Epidermal melanocyte (primary cell): ENCODE measurements around the gene LSMEM2.
"Not testable (repeated sequence)": the region's sequence is repeated elsewhere in the genome, so short reads cannot be mapped to it uniquely, and the experiment has no call there.

Source experiments
- DNase-seq: peaks from one replicate; pipeline ENCODE4 v3.0.0; 2011; ENCODE audit warnings: low spot score; ENCODE audit not compliant: insufficient read length

Gene LSMEM2

DNA sequence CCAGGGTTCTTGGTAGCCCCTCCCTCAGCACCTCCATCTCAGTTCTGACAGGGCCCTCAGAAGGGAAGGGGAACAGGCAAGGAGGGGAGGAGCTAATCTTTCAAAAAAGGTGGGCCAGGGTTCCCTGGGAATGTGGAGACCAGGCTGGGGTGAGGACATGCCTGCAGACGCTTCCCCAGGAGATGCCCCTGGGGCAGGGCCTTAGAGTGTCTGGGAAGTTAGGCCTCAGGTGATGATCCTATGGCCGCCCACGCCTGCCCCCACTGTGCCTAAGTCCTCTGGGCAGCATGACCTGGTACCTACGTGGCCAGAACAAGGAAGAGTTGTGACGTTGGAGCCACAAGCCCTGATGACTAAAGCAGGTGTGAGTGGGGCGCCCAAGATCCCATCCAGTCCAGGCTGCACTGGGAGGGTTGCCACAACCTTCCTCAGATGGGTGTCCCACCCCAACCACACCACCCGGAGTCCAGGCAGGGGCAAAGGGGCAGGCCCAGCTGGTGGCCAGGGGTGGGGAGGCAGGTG lies 13.9 kb upstream of the LSMEM2 start:
- DNase-seq: no peak

DNA sequence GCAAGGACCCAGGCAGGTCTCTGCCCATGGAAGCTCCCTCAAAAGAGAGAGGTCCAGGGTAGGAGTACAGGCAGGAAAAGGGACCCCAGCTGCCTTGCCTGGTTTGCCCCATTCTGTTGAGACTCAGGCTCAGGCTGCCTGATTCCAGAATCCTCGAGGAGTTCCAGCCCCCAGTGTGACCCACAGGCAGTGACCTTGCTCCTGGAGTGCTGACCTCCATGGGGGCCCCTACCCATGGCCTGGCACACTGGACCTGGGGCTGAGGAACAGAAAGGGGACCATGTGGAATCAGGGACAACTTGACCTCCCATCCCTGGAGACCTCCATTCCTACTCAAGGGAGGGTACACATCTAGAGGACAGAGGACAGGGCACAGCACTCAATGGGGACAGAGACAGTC lies 13.3 kb upstream of the LSMEM2 start:
- no peak for DNase-seq

DNA sequence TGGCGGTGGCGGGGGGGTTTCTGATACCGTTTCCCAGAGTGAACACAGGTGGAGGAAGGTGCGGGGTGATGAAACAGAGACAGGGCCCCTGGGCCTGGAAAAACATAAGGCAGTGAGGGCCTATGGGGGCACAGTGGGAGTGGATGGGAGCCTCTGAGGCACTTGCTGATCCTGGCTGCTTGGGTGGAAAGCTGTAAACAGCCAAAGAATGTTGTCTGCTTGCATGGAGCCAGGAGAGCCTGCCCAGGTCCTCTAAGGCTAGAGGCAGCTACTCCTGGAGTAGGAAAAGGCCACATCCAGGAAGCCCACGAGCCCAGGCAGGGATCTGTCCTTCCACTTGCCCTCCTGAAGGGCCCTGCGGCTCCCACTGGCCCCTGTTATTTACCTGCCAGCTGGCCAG lies 12.9 kb upstream of the LSMEM2 start:
- no peak for DNase-seq

DNA sequence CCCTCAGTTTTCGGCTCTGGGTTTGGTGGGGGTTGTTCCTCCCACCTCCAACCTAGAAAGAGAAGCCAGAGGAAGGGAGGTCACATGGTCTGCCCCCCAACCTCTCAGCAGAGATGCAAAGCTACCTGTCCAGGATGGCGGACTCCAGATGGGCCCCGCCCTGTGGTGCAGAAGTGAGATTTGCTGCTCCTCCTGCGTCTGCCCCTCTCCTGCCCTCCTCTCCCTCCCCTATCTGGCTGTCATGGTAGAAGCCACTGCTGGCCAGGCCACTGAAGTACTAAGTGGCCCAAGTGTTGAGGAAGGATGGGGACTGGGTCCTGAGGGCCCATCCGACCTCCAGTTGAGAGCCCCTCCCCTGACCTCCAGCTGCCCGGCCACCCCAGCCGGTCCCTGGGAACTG lies 12.1 kb upstream of the LSMEM2 start:
- DNase-seq: no peak

DNA sequence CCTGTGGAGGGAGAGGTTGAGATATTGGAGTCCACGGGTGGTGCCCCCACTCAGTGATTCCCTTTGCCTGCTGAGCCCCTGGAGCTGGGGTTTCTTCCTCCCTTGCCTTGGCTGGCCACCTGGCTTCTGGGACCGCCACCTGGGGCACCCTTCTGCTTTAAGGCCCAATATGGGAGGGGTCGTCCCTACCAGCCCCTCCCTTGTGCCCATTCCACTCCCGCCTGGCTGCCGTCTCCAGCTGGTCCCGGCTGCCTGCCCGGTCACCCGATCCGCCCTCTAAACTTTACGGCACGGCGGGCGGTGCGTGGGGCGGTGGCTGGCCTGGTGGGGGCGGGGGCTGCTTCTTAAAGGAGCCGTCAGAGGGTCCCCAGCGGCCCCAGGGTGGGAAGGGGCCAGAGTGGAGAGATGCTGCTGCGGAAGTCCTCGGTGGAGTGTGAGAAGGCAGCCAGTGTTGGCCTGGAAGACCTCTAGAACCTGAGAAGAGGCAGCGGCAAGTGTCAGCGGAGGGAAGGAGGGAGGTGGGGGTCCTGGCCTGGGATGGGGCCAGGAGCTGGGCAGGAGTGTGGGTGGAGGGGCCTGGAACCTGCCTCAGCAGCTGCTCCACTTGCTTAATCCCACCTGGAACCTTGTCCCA lies 11.5 kb upstream of the LSMEM2 start:
- no peak for DNase-seq

- no peak for DNase-seq
These were observed 10.6 kb upstream of the LSMEM2 start for GRCh38 chr3:50268276-50268675.

- no peak for DNase-seq
These were observed 10.0 kb upstream of the LSMEM2 start, which contains the start of gene SEMA3B for GRCh38 chr3:50268703-50269451. TSS of gene SEMA3B (plus strand) at chr3:50269147. CDS start at chr3:50269241, 94 bp downstream.

DNA sequence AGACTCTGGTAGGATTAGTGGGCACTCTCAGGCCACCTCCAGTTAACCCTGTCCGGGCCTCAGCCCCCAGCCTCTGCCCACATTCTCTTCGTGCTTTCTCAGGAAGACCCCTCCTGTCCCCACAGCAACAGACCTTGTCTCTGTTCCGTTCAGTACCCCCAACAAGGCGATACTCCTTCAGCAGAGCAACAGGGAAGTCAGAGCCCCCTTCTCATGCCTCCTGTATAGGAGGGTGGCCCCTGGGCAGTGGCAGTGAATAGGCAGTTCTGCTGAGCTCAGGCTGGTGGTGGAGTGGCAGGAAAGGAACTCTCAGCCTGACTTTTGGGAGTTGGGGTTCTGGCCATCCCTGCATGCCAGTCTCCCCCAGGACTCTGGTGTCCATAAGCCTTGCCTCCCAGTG lies 9.4 kb upstream of the LSMEM2 start:
- no peak for DNase-seq

DNA sequence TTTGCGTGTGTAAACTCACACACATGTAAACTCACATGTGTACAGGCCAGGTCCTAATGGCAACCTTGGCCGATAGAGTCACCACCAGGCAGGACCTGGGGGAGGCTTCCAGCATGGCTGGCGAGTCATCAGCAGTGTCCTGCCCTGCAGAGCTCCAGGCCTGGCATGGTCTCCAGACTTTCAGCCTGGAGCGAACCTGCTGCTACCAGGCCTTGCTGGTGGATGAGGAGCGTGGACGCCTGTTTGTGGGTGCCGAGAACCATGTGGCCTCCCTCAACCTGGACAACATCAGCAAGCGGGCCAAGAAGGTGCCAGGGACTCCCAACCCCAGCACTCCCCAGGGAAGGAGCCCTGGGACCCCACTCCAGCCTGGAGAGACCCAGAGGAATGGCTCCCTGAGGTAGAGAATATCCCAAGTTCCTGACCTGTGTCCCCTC lies 8.9 kb upstream of the LSMEM2 start:
- no peak for DNase-seq

DNA sequence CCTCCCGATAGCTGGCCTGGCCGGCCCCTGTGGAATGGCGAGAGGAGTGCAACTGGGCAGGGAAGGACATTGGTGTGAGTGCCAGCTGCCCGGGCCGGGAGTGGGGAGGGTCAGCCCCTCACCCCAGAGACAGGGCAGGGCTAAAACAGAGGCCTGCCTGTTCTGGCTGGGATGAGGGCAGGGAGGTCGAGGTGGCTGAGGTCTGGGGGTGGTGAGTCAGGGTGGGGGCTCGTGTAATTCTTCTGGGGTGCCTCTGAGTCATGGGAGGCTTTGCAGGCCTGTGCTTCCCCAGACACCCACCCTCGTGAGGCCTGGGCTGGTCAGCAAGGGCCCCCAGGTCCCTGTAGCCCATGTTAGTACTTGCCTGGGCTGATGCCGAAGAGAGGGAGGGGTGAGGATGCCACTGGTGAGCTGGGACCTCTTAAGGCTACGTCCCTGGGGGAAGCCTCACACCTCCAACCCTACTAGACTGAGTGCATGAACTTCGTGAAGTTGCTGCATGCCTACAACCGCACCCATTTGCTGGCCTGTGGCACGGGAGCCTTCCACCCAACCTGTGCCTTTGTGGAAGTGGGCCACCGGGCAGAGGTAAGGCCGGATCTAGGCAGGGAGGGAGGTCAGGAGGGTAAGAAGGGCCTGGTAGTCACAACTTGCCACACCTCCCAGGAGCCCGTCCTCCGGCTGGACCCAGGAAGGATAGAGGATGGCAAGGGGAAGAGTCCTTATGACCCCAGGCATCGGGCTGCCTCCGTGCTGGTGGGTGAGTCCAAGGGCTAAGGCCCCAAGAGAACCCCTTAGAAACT lies 8.3 kb upstream of the LSMEM2 start:
- no peak for DNase-seq

- DNase-seq: no peak
These were observed 7.5 kb upstream of the LSMEM2 start for GRCh38 chr3:50271314-50271936.

DNA sequence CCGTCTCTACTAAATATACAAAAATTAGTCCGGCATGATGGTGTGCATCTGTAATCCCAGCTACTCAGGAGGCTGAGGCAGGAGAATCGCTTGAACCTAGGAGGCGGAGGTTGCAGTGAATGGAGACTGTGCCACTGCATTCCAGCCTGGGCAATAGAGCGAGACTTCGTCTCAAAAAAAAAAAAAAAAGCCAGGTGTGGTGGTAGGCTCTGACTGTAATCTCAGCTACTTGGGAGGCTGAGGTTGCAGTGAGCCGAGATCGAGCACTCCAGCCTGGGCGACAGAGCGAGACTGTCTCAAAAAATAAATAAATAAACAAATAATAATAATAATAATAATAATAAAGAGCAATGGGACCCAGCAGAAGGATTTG lies 6.4 kb upstream of the LSMEM2 start:
- DNase-seq: not testable (repeated sequence)

DNA sequence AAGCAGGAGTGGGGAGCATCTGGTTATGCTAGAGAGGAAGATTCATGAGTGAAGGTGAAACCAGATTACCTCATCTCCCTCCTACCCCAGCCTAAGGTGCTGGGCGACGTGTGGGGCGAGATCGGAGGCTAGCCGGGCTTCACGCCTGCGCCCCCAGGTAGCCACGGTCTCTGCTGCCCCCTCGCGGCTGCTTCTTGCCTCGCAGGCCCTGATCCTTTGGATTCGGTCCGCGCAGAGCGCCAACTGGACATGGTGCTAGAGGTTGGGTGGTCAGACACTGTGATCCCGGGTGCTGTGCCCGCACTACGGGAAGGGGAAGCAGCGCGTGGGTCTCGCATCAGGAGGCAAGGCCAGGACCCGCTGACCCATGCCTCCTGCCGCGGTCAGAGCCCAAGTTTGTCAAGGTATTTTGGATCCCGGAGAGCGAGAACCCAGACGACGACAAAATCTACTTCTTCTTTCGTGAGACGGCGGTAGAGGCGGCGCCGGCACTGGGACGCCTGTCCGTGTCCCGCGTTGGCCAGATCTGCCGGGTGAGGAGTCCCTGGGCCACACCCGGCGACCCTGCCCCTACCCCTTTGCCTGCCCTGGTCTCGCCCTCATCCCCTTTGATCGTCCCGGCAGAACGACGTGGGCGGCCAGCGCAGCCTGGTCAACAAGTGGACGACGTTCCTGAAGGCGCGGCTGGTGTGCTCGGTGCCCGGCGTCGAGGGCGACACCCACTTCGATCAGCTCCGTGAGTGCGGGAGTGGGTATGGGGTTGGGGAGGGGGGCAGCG lies 5.8 kb upstream of the LSMEM2 start:
- DNase-seq: peak; percentile 97

DNA sequence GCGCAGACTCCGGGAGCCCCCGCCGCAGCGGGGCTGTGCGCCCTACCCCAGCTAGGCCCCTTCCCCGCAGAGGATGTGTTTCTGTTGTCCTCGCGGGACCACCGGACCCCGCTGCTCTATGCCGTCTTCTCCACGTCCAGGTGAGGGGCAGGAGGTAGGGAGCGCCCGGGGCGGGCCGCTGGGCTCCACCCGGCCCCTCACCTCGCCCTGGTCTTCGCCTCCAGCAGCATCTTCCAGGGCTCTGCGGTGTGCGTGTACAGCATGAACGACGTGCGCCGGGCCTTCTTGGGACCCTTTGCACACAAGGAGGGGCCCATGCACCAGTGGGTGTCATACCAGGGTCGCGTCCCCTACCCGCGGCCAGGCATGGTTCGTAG lies 5.2 kb upstream of the LSMEM2 start:
- DNase-seq: no peak

DNA sequence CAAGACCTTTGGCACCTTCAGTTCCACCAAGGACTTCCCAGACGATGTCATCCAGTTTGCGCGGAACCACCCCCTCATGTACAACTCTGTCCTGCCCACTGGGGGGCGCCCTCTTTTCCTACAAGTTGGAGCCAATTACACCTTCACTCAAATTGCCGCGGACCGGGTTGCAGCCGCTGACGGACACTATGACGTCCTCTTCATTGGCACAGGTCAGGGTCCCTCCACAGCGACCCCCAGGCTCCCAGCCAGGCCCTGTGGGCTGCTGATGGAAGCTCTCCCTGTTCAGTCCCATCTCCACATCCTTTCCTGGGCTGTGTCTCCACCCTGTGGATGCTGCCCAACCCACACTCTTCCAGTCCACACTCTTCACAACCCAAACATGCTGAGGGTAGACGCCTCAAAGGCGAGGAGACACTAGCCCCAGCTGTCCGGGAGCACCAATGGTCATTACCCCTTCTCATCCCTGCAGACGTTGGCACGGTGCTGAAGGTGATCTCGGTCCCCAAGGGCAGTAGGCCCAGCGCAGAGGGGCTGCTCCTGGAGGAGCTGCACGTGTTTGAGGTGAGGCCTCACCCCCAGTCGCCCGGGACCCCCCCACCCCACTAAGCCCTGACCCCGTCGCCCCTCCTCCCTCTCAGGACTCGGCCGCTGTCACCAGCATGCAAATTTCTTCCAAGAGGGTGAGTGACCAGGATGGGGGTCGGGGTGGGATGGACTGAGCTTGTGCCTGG lies 4.3 kb upstream of the LSMEM2 start:
- DNase-seq: no peak

- no peak for DNase-seq
These were observed 3.5 kb upstream of the LSMEM2 start for GRCh38 chr3:50275141-50275995.

- no peak for DNase-seq
These were observed 2.7 kb upstream of the LSMEM2 start for GRCh38 chr3:50275996-50276761.

GRCh38 chr3:50276762-50277101 lies 2.2 kb upstream of the LSMEM2 start:
- DNase-seq: no peak
